ENCODE measurements around the gene ZNF488.
"Not testable (repeated sequence)": the region's sequence is repeated elsewhere in the genome, so short reads cannot be mapped to it uniquely, and the experiment has no call there.

The ZNF488 gene

GRCh38 chr10:47410271-47410670 is 26.2 kb upstream of the ZNF488 start:
- no peak for DNase-seq (ENCODE audit: low read depth in 1 of 2, low spot score in 1 of 2)

GRCh38 chr10:47409866-47410256 is 25.8 kb upstream of the ZNF488 start:
- DNase-seq (ENCODE audit: low read depth in 1 of 2, low spot score in 1 of 2): no peak

GRCh38 chr10:47409171-47409865 is 25.2 kb upstream of the ZNF488 start:
- DNase-seq (ENCODE audit: low read depth in 1 of 2, low spot score in 1 of 2): no peak

GRCh38 chr10:47408606-47409005 is 24.5 kb upstream of the ZNF488 start:
- DNase-seq (ENCODE audit: low read depth in 1 of 2, low spot score in 1 of 2): no peak

GRCh38 chr10:47406870-47407691 is 23.0 kb upstream of the ZNF488 start:
- DNase-seq (ENCODE audit: low read depth in 1 of 2, low spot score in 1 of 2): no peak

GRCh38 chr10:47406548-47406869 is 22.4 kb upstream of the ZNF488 start:
- no peak for DNase-seq (ENCODE audit: low read depth in 1 of 2, low spot score in 1 of 2)

GRCh38 chr10:47405857-47406547 is 21.9 kb upstream of the ZNF488 start:
- DNase-seq (ENCODE audit: low read depth in 1 of 2, low spot score in 1 of 2): no peak

- no peak for DNase-seq (ENCODE audit: low read depth in 1 of 2, low spot score in 1 of 2)
Measured at GRCh38 chr10:47404937-47405336, 20.8 kb upstream of the ZNF488 start.

- no peak for DNase-seq (ENCODE audit: low read depth in 1 of 2, low spot score in 1 of 2)
Measured at GRCh38 chr10:47404446-47404845, 20.4 kb upstream of the ZNF488 start.

- DNase-seq (ENCODE audit: low read depth in 1 of 2, low spot score in 1 of 2): no peak
Measured at GRCh38 chr10:47403446-47404318, 19.6 kb upstream of the ZNF488 start.

GRCh38 chr10:47402641-47403301 is 18.7 kb upstream of the ZNF488 start:
- no peak for DNase-seq (ENCODE audit: low read depth in 1 of 2, low spot score in 1 of 2)

GRCh38 chr10:47401874-47402640 is 18.0 kb upstream of the ZNF488 start:
- DNase-seq (ENCODE audit: low read depth in 1 of 2, low spot score in 1 of 2): no peak

- DNase-seq (ENCODE audit: low read depth in 1 of 2, low spot score in 1 of 2): no peak
Measured at GRCh38 chr10:47401210-47401609, 17.1 kb upstream of the ZNF488 start.

- no peak for DNase-seq (ENCODE audit: low read depth in 1 of 2, low spot score in 1 of 2)
Measured at GRCh38 chr10:47400786-47401185, 16.7 kb upstream of the ZNF488 start.

- DNase-seq (ENCODE audit: low read depth in 1 of 2, low spot score in 1 of 2): no peak
Measured at GRCh38 chr10:47400251-47400650, 16.2 kb upstream of the ZNF488 start.

- DNase-seq (ENCODE audit: low read depth in 1 of 2, low spot score in 1 of 2): no peak
Measured at GRCh38 chr10:47397256-47397655, 13.2 kb upstream of the ZNF488 start.

- no peak for DNase-seq (ENCODE audit: low read depth in 1 of 2, low spot score in 1 of 2)
Measured at GRCh38 chr10:47396311-47396717, 12.2 kb upstream of the ZNF488 start.

- DNase-seq (ENCODE audit: low read depth in 1 of 2, low spot score in 1 of 2): no peak
Measured at GRCh38 chr10:47389619-47390018, 5.5 kb upstream of the ZNF488 start.

- no peak for DNase-seq (ENCODE audit: low read depth in 1 of 2, low spot score in 1 of 2)
Measured at GRCh38 chr10:47388879-47389278, 4.8 kb upstream of the ZNF488 start.

- DNase-seq (ENCODE audit: low read depth in 1 of 2, low spot score in 1 of 2): not testable (repeated sequence)
Measured at GRCh38 chr10:47386104-47386503, 2.0 kb upstream of the ZNF488 start.

All from stimulated activated CD4-positive, alpha-beta T cell treated with anti-CD3 and anti-CD28 coated beads, Interleukin-15, amount 100 ng/mL, for 1 hour (primary cell).